CD14-positive monocyte (primary cell): ENCODE measurements around the gene GUSB. TPM values are rescaled to one million over a fixed set of nuclear protein-coding genes. Genes with fewer than 3 reads are reported as not detected.
A peak's percentile ranks its signal among the peaks of the same experiment; 100 is the strongest.

Experiments used
- DNase-seq, 3 donors: peaks; one replicate each; pipeline ENCODE4 v3.0.0-alpha.2; 2011 to 2022
- H2AFZ ChIP-seq: 2 replicates; pipeline ENCODE4 v1.6.0; 2012; ENCODE audit warnings: mild to moderate bottlenecking, low read depth, low read length, inconsistent platforms; ENCODE audit not compliant: insufficient read depth, poor library complexity, severe bottlenecking
- H3K27ac ChIP-seq, 2 donors: 1 replicate in 1 of 2; 2 replicates in 1 of 2; pipeline ENCODE4 v1.5.1; 2012 to 2013; ENCODE audit warnings: low read length in 2 of 2, control low read depth in 1 of 2, inconsistent platforms in 1 of 2, low read depth in 1 of 2, mild to moderate bottlenecking in 1 of 2
- H3K27me3 ChIP-seq, 2 donors: one replicate each; pipeline versions ENCODE4 v1.6.0 to v1.6.1; 2011 to 2013; ENCODE audit warnings: low read length in 2 of 2; ENCODE audit not compliant: control insufficient read depth in 2 of 2, insufficient read depth in 2 of 2
- H3K36me3 ChIP-seq, 2 donors: replicated peaks in 1 of 2; 1 replicate in 1 of 2; 2 replicates in 1 of 2; pipeline versions ENCODE4 v1.5.1 to v1.6.1; 2012 to 2013; ENCODE audit warnings: low read length in 2 of 2, control low read depth in 1 of 2, inconsistent platforms in 1 of 2, mild to moderate bottlenecking in 1 of 2; ENCODE audit not compliant: insufficient read depth in 2 of 2, control insufficient read depth in 1 of 2
- H3K4me1 ChIP-seq, 2 donors: 1 replicate in 1 of 2; 2 replicates in 1 of 2; pipeline versions ENCODE4 v1.5.1 to v1.6.1; 2012 to 2013; ENCODE audit warnings: low read length in 2 of 2, control low read depth in 1 of 2, inconsistent platforms in 1 of 2, mild to moderate bottlenecking in 1 of 2, moderate library complexity in 1 of 2; ENCODE audit not compliant: insufficient read depth in 2 of 2, control insufficient read depth in 1 of 2
- H3K4me2 ChIP-seq: replicated peaks from 2 replicates; pipeline ENCODE3; 2012; ENCODE audit warnings: low read length, moderate library complexity, mild to moderate bottlenecking; ENCODE audit not compliant: poor library complexity, severe bottlenecking; ENCODE audit errors: extremely low read depth
- H3K4me3 ChIP-seq, 3 experiments: fragments of 200-600 bp in 1 of 3; sonication (generic) in 1 of 3; replicated peaks in 1 of 3; 1 replicate in 2 of 3; 2 replicates in 1 of 3; pipeline ENCODE4 v1.5.1; 2011 to 2013; ENCODE audit warnings: low read length in 3 of 3, mild to moderate bottlenecking in 3 of 3, control low read depth in 2 of 3, low read depth in 2 of 3, inconsistent platforms in 1 of 3, moderate library complexity in 1 of 3
- H3K79me2 ChIP-seq: 2 replicates; pipeline ENCODE4 v1.6.0; 2012; ENCODE audit warnings: mild to moderate bottlenecking, control low read depth, inconsistent platforms, low read length, moderate library complexity; ENCODE audit not compliant: insufficient read depth
- H3K9ac ChIP-seq: 2 replicates; pipeline ENCODE4 v1.6.0; 2017; ENCODE audit warnings: low read length, mild to moderate bottlenecking; ENCODE audit not compliant: insufficient read depth, poor library complexity, severe bottlenecking
- H3K9me3 ChIP-seq, 2 donors: replicated peaks in 1 of 2; 1 replicate in 1 of 2; 2 replicates in 1 of 2; pipeline versions ENCODE4 v1.5.1 to v1.6.1; 2012 to 2013; ENCODE audit warnings: low read length in 2 of 2, control low read depth in 1 of 2; ENCODE audit not compliant: control insufficient read depth in 1 of 2, insufficient read depth in 1 of 2
- H4K20me1 ChIP-seq: 2 replicates; pipeline ENCODE4 v1.6.0; 2012; ENCODE audit warnings: mild to moderate bottlenecking, low read length, control low read depth, moderate library complexity; ENCODE audit not compliant: insufficient read depth
- H3K27ac Mint-ChIP-seq, 7 donors: one replicate each; pipeline ENCODE4 v1.8.0; 2020; ENCODE audit warnings: mild to moderate bottlenecking in 7 of 7, mixed read lengths in 7 of 7, moderate library complexity in 6 of 7, inconsistent platforms in 2 of 7
- H3K27me3 Mint-ChIP-seq, 3 donors: one replicate each; pipeline ENCODE4 v1.8.0; 2021 to 2022; ENCODE audit warnings: low read depth in 3 of 3, mild to moderate bottlenecking in 3 of 3, mixed read lengths in 3 of 3, moderate library complexity in 3 of 3, inconsistent platforms in 1 of 3
- H3K36me3 Mint-ChIP-seq, 2 donors: one replicate each; pipeline ENCODE4 v1.8.0; 2020; ENCODE audit warnings: mixed read lengths in 2 of 2, inconsistent platforms in 1 of 2, mild to moderate bottlenecking in 1 of 2
- H3K4me1 Mint-ChIP-seq: one replicate; pipeline ENCODE4 v1.8.0; 2020; ENCODE audit warnings: mild to moderate bottlenecking, mixed read lengths
- H3K4me3 Mint-ChIP-seq, 2 donors: one replicate each; pipeline ENCODE4 v1.8.0; 2020; ENCODE audit warnings: mild to moderate bottlenecking in 2 of 2, mixed read lengths in 2 of 2, moderate library complexity in 1 of 2
- H3K9me3 Mint-ChIP-seq, 7 donors: one replicate each; pipeline ENCODE4 v1.8.0; 2020 to 2022; ENCODE audit warnings: mixed read lengths in 7 of 7, mild to moderate bottlenecking in 6 of 7, moderate library complexity in 6 of 7, inconsistent platforms in 2 of 7
- CTCF ChIP-seq: fragments of 200-600 bp; IDR thresholded peaks from one replicate; pipeline ENCODE4 v1.8.0; 2022; ENCODE audit warnings: antibody characterized with exemption, mild to moderate bottlenecking
- WGBS: methylation state at CpG from one replicate; pipeline ENCODE4 v1.1.5; 2013; ENCODE audit warnings: missing lambda C conversion rate; ENCODE audit not compliant: insufficient coverage; 5-methylcytosine and 5-hydroxymethylcytosine counted together
- intact Hi-C, 2 donors: fragments of 100-400 bp; cut with micrococcal nuclease; formaldehyde crosslinking; loops; one replicate each; pipeline versions ENCODE4 v1.15.0 to v1.15.1; 2023
- polyA plus RNA-seq, 3 donors: library from polyadenylated mRNA; depleted of rRNA in 1 of 3; unstranded in 2 of 3; stranded (reverse) in 1 of 3; fragments of 300-500 nt in 2 of 3; fragments of >200 nt in 1 of 3; fragmentation: Illumina TruSeq in 2 of 3; gene quantifications; 1 replicate in 2 of 3; 2 replicates in 1 of 3; pipeline ENCODE4 v1.2.3, GENCODE V29; 2012 to 2021
- small RNA-seq: library from RNA; depleted of rRNA; stranded (forward); fragments of <200 nt; gene quantifications from one replicate; pipeline ENCODE3, GENCODE V24; 2012; ENCODE audit warnings: low read depth; ENCODE audit not compliant: insufficient read length

The GUSB gene
- polyA plus RNA-seq, 3 donors, result 113 to 121 (median 115) TPM

DNA sequence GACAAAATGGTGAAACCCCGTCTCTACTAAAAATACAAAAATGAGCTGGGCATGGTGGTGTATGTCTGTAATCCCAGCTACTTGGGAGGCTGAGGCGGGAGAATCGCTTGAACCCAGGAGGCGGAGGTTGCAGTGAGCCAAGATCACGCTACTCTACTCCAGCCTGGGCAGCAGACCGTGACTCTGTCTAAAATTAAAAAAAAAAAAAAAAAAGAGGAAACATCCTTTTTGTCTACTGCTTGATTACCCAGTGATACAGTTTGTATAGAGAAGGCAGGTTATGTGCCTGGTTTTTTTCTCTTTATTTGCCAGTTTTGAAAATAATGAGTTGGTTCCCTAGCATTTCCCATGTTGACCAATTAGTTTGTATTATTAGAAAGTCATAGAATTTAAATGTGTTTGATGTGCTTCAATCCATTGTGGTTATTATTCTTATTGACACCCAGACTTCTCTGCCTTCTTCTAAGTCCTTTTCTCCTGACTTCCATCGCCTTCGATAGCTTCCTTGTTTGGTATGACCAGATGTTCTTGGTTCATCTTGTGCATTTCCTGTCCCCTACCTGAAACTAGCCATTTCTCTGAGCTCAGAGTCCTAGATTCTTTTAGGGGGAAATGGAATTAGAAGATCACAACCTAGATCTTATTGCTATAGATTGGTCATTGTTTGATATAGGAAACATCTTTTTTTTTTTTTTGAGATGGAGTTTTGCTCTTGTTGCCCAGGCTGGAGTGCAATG is 65.9 kb downstream of the GUSB start:
- Histone ChIP-seq H3K9ac (no peak overlapping the region), H3K79me2 (no peaks in the 10 kb centered on the region), H2AFZ (no peak overlapping the region), H3K4me2 (no peak overlapping the region), H3K27me3 (no peaks in the 10 kb centered on the region), H3K4me1 (no peaks in the 10 kb centered on the region), H3K27ac (no peak overlapping the region), H3K4me3 (no peak overlapping the region), H3K9me3 (no peaks in the 10 kb centered on the region), H3K36me3 (no peaks in the 10 kb centered on the region), H4K20me1 (no peaks in the 10 kb centered on the region)
- no peaks in the 10 kb centered on the region for H3K9me3 Mint-ChIP-seq
- no peak for DNase-seq
- TF ChIP-seq CTCF, result no peak
- peak overlapping the region in 3 of 7 donors; percentile 12 to 38 (median 26) for H3K27ac Mint-ChIP-seq
- H3K4me1 Mint-ChIP-seq, result peaks cover 4% of the 10 kb centered on the region
- intact Hi-C loops, result no loop called here
- WGBS, result 100% methylated on average over 1 of the region's 8 CpGs
- H3K36me3 Mint-ChIP-seq, result peaks cover 4 to 9% of the 10 kb centered on the region in 2 donors
- H3K4me3 Mint-ChIP-seq, result no peak overlapping the region
- H3K27me3 Mint-ChIP-seq, result peaks cover 0 to 2% (median 1%) of the 10 kb centered on the region in 3 donors

GRCh38 chr7:65912237-65912636 is 69.8 kb downstream of the GUSB start:
- Histone ChIP-seq H3K4me3 (no peak overlapping the region), H3K36me3 (no peaks in the 10 kb centered on the region), H2AFZ (no peak overlapping the region), H3K27ac (no peak overlapping the region), H3K4me1 (no peaks in the 10 kb centered on the region), H3K4me2 (no peak overlapping the region), H4K20me1 (no peaks in the 10 kb centered on the region), H3K9ac (no peak overlapping the region), H3K27me3 (no peaks in the 10 kb centered on the region), H3K79me2 (no peaks in the 10 kb centered on the region), H3K9me3 (no peaks in the 10 kb centered on the region)
- Mint-ChIP-seq H3K27ac (no peak overlapping the region), H3K9me3 (no peaks in the 10 kb centered on the region), H3K4me1 (peaks cover 4% of the 10 kb centered on the region), H3K27me3 (peaks cover 0 to 2% (median 0%) of the 10 kb centered on the region in 3 donors), H3K36me3 (peaks cover 0 to 6% of the 10 kb centered on the region in 2 donors), H3K4me3 (no peak overlapping the region)
- intact Hi-C loops, result no loop called here
- no peak for TF ChIP-seq CTCF
- 95% methylated on average over 5 of the region's 7 CpGs for WGBS
- DNase-seq, result no peak

Small RNA genes lying within 50 kb of the gene (small RNA-seq; reads per million reads assigned to genes)
- not detected for gene AC073261.1

Other genes starting within 250 kb of the GUSB start
- 1 to 10 TPM; 1.9 to 3.2 (median 2.7) TPM for gene VKORC1L1, start 109.1 kb downstream of the GUSB start, polyA plus RNA-seq
- gene ASL, start 93.6 kb upstream of the GUSB start, polyA plus RNA-seq, result 10 to 100 TPM; 29.7 to 51.6 (median 35.9) TPM
- gene CRCP, start 132.6 kb upstream of the GUSB start, polyA plus RNA-seq, result 10 to 100 TPM; 14.0 to 19.9 (median 15.5) TPM
- gene TPST1, start 223.1 kb upstream of the GUSB start, polyA plus RNA-seq, result 1 to 10 TPM in 2 of 3 donors, under 1 TPM in 1; 0.54 to 4.8 (median 4.2) TPM